GM21367 (cell line): ENCODE measurements around the gene PDSS2.
A peak's percentile ranks its signal among the peaks of the same experiment; 100 is the strongest.
"Not testable (repeated sequence)": the region's sequence is repeated elsewhere in the genome, so short reads cannot be mapped to it uniquely, and the experiment has no call there.

Source experiments
- ATAC-seq: cut with Tn5 transposase; IDR thresholded peaks from one replicate; pipeline ENCODE4 v1.9.1; 2021; ENCODE audit not compliant: unreplicated experiment

PDSS2 gene

DNA sequence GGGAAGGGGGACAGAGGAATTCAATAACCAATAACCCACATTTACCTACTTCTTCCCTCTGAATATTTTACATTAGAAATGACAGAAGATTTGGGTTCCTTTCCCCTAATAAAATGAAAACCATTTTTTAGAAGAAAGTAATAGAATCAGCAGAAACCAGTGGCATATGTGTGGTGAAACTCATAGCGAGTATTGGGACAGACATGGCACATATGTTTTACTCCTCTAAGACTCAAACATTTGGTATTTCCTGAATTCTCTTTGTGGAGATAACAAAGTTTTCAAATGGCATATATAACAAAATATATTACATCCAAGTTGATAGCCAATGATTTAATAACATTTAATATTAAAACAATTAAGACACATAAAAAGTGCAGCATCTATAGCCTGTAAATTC is 331.2 kb downstream of the PDSS2 start:
- no peak for ATAC-seq

DNA sequence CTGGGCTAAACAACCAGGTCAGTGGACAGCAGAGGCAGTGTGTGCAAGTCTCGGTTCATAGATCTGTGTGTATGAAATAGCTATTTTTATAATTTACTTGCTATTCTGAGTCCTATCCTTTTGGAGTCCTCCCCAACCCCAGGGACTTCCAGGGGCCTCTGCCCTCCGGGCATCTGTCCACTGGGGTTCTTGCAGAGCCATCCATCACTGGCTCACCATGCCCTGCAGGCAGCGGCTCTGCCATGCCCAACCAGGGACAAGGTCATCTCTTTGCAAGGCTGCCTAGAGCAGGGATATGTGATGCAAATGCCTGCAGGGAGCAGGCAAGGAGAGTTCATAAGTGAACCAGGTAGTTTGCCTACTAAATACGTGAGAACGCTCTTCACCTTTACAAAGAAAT is 333.6 kb downstream of the PDSS2 start:
- ATAC-seq, result no peak

DNA sequence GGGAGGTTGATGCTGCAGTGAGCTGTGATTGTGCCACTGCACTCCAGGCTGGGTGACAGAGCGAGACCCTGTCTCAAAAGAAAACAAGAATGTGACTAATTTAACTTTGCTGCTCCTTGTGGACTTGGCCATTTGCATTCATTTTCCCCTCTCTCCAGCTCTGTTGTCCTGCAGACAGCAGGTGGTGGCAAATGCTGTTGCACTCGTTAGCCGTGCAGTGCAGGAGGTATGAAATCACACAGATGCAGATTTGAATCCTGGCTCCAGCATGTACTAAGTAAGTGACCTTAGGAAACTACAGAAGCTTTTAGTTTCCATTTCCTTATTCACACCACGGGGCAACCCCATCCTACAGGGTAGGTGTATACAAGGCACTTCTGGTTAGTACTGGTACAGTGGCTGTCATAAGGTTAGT is 334.4 kb downstream of the PDSS2 start:
- peak; percentile 86 for ATAC-seq

DNA sequence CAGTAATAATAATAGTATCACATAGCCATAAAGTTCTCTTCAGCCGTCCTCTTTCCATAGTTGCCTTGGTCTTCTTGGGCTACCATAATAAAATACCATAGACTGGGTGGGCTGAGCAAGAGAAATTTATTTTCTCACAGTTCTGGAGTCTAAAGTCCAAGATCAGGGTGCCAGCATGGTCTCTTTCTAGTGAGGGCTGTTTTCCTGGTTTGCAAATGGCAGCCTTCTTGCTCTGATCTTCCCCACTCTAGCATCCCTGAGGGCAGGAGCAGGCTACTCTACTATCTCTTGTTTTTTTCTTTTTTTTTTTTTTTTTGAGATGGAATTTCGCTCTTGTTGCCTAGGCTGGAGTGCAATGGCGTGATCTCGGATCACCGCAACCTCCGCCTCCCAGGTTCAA is 335.9 kb downstream of the PDSS2 start:
- ATAC-seq, result no peak

DNA sequence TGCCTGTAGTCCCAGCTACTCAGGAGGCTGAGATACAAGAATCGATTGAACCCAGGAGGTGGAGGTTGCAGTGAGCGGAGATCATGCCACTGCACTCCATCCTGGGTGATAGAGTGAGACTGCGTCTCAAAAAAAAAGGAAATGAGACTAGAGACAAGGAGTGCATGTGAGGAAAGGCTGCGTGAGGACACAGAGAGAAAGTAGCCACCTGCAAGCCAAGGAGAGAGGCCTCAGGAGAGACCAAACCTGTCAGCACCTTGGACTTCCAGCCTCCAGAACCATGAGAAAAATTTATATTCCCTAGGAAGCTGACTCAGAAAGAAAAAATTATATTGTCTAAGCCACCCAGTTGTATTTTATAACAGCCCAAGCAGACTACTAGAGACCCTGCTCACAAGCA is 336.6 kb downstream of the PDSS2 start:
- no peak for ATAC-seq

DNA sequence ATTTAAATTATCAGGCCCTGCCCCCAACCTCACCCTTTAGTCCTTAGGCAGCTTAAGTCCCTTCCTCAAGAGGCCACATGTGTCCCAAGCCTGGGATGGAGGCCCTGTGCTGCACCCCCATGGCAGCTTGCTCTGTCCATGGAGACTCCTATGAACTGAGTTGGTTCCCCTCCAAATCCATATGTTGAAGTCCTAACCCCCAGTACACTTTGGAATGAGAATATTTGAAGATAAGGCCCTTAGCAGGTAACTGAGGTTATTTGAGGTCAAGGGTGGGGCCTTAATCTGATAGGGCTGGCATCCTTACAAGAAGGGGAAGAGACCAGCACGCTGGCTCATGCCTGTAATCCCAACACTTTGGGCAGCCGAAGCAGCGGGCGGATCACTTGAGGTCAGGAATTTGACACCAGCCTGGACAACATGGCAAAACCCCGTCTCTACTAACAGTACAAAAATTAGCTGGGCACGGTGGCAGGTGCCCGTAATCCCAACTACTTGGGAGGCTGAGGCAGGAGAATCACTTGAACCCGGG is 337.3 kb downstream of the PDSS2 start:
- no peak for ATAC-seq

DNA sequence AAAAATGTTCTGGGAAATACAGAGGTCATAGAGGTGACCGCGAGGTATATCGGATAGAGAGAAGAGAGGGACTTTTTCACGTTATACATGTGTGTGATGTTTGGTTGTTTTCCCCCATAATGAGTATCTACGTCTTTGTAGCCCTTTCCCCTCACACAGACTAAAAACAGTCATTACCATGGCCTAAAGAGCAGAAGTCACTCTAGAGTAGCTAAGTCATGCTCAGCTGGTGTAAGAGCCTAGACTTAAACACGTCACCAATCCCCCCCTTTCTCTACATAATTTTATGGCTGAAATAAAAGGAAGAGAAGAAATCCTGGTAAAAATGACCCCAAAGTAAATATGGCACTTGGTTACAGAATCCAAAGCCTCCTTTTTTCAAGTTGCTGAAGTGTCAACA is 338.1 kb downstream of the PDSS2 start:
- ATAC-seq, result no peak

DNA sequence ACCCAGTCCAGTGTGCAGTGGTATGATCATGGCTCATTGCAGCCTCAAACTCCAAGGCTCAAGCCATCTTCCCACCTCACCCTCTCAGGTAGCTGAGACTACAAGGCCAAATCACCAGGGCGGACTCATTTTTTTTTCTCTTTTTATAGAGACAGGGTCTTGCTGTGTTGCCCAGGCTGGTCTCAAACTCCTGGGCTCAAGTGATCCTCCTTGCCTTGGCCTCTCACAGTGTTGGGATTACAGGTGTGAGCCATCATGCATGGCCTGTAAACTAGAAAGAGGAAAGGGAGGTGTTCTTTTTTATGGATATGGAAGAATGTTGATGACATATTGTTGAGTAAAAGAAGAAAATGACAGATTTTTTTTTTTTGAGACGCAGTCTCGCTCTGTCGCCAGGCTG is 339.0 kb downstream of the PDSS2 start:
- ATAC-seq, result no peak

DNA sequence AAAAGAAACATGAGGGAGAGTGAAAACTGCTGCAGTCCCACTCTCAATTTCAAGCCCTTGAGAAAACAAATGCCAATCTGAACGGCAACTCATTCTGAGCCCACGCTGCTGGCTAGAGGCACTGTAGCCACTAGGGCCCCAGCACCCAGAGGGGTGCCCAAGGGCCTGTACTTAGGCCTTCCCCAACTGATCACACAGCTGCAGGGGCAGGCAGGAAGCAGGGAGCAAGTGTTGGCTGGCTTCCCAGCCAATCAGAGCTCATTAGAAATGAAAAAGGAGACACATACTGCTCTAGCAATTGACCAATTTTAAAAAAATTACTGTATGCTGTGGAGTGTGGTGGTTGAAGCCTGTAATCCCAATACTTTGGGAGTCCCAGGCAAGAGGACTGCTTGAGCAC is 340.4 kb downstream of the PDSS2 start:
- ATAC-seq, result no peak

DNA sequence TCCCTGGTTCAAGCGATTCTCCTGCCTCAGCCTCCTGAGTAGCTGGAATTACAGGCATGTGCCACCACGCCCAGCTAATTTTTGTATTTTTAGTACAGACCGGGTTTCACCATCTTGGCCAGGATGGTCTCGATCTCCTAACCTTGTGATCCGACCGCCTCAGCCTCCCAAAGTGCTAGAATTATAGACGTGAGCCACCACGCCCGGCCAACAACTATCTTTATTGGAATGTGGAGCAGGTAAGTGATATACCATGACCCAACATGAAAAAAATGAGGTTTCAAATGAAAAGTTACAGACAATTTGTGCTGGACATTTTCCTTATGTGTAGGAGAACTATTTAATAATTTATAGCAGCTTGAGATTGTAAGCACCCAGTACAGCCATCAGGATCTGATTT is 340.8 kb downstream of the PDSS2 start:
- not testable (repeated sequence) for ATAC-seq

DNA sequence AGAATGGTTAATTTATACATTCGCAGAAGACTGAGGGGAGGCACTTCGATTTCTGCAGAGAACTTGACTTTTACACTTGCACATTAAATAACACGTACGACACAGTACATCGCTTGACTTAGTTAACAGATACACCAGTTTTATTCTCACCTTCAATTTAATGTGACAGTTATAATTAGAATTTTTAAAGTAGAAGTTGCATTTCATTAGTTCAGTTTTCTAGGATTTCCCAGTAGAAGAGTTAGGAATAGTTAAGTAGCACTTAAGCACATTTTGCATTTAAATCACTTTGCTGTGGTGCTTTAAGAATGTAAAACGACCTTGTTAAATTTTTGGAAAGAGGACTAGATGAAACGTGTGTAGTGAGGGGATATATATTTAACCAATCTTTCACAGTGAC is 342.4 kb downstream of the PDSS2 start:
- ATAC-seq, result no peak

DNA sequence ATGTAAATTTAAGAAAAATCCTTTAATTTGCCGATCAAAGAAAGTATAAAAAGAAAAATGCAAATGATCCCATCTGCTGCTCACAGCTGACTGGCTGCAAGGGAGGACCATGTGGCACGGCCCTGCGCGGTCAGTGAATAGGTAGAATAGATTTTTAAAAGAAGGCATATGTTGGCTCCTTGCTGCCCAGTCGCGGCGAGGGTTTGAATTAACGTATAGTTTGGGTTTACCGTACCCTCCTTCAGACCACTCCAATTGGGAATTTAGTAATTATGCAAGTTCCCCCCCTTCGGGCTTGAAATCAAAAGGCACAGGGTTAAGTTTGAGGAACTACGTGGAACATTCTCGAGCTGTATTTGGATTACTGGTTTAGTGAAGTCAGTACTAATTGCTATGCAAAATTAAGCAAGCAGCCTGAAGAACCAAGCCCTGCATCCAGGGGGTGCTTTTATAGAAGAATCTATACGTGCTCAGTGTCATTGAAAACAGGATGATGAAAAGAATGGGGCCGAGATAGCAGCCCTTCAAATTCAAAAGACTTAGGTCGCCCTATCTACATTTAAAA is 343.0 kb downstream of the PDSS2 start:
- no peak for ATAC-seq

DNA sequence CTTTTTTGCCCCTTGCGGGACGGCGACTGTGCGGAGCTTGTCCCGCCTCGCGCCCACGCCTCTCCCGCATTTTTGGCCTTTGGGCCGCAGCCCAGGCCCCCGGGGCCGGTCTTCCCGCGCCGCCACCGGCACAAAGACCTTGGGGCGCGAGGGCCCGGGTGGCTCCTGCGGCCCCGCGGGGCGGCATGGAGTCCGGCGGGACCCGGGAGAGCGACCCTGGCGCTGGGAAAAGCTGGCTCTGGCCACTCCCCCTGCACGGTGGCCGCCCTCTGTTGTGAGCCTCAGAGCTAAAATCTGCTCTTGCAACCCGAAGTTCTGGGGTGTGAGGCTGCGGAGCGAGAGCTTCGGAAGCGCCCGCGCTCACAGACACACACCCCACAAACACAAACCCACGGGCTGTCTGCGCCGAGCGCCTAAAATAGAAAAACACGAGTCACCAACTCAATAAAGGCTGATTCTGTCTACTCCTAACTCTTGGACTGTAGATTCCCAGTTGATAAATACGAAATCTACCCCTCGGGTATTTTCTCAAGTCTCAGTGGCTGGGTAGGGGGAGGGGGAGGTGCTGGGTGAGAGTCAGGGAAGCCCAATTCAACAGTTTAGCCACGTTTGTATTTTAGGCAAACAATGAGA is 343.6 kb downstream of the PDSS2 start:
- ATAC-seq, result no peak

DNA sequence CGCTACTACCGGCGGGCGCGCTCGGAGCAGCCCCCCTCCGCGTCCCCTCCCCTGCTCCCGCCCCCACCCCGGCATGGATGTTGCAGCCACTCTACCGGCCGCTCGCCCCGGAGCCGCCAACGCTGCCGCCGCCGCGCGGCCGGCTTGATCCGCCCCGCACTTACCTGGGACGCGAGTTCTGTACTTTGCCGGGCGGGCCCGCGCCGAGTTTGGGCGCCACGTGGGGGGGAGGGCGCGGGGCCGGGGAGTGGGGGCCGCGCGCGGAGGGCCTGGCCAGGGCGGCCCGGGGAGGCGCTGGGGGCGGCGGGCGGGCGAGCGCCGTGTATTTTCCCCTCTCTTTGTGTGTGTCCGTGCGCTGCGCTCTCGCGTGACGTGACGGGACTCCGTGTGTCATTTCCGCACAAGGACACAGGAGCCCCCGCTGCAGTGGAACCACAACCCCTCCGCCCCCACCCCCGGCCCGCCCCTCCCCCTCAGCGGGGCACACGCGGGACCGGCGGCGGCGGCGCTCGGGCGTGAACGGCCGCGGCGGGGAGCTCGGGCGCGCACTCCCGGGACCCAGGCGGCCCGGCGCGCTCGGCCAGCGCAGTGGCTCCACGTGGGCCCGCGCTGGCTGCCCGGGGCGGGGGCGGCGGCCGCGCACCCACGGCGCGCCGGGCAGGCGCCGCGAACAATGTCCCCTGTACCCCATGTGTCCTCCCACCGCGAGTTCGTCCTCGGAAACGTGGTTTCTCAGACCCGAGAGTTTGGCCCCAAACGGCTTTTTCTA is 344.3 kb downstream of the PDSS2 start, which contains the start of gene BEND3:
BEND3 (minus strand) TSS at position 590 of the 769 bp plus-strand sequence. CDS start 16,230 bp downstream, outside the sequence.
- peak; percentile 16 for ATAC-seq

DNA sequence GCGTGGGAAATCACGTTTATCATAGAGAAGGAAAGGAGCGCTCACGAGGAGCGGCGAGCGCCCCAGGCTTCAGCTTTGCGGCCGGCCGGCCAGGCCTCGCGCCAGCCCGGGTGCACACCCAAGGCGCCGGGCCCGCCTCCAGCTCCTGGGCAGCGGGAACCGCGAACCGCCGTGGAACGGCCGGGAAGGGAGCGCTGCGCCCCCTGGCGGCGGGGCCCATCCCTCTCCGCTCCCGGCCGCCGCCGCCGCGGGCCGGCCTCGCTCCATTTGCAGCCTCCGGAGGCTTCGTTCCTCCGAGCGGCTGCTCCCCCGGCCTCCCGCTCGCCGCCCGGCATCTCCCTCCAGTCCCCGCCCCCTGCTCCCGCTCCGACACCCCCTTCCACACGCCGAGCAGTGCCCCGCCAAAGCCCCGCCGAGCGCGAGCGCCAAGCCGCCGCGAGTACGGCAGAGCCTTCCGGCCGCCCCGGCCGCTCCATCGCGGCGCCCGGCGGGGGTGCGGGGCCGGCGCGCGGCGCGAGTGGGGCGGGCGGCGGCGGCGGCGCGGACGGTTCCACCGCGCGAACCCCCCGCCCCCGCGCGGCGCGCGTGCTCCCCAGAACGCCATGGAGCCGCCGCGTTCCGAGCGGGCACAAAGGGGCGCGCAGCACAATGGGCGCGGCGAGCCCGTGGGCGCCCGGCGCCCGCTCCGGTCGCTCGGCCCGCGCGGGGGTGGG is 345.0 kb downstream of the PDSS2 start:
- peak; percentile 67 for ATAC-seq

DNA sequence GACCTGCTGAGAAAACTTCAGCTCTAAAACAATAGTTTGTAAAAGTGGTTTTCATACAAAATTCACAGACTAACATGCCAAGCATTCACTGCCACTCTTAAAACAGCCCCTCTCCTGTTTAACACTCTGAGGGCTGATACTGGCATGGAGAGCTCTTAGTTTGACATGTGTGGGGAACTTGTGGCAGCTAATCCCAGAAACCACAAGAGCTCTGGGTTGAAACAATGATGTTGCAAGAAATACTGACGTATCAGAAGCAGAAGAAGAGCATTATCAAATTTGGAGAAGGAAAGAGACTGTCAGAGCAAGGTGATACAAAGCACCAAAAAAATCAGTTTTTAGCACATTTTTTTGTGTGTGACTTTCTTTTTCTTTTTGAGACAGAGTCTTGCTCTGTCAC is 349.2 kb downstream of the PDSS2 start:
- ATAC-seq, result no peak

DNA sequence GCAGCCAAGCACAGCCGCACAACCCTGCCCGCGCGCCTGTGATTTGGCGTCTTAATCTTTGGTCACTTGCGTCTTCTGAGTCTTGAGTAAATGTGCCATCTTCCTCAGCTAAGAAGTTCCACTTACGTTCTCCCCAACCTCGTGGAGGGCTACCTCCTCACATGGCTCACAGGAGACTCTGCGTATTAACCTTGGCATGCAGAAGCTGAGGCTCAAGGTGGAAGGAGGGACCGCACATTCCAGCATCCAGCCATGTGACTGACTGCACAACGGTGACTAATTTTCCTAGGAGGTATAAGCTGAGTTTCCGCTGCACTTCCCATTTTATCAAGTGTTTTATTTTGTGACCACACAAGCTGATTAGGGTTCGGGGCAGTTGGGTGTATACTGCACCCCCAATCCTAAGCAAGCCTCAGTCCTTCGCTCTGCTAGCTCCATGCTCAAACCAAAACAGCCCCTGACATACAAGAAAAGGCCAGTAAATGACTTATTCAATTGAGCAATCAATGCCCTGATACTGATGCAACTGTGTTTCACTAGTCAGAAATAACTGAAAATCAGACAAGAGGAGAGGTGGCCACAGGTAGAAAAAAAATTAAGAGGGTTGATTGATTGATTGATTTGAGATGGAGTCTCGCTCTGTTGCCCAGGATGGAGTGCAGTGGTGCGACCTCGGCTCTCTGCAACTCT is 351.0 kb downstream of the PDSS2 start:
- no peak for ATAC-seq

DNA sequence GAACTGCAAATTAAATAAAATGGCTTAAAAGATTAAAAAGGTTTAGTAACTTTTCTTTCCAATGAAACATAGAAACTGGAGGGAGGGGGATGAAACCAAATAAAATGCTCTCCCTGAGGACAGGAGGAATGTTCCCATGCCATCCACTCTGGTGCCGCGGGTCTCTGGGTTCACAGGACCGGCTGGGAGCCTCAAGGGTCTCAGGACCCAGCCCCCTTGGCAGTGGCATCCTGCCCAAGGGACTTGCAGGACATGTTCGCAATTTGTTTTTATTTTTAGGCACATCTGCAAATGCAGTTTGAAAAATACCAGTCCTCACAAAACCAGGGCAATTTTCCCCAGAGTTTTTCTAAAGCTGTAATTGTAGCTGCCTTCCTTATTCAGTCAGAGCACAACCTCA is 351.6 kb downstream of the PDSS2 start:
- ATAC-seq, result no peak

DNA sequence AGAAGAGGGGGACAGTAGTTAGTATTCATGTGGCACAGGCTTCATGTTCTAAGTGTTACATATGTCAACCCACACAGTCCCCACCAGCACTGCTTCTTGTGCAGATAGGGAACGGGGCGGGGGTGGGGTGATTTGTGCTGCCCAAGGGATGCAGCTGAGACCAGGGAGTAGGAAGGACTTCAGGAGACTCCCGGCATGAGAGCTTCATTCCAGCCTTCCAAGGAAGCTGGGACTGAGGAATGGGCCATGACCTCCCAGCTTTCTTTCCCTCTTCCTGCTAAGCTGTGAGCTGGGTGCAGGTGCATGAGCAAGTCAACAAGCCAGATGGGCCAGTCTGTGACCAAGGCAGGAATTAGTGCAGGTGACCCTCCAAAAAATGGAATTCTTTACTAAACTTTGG is 353.2 kb downstream of the PDSS2 start:
- no peak for ATAC-seq

DNA sequence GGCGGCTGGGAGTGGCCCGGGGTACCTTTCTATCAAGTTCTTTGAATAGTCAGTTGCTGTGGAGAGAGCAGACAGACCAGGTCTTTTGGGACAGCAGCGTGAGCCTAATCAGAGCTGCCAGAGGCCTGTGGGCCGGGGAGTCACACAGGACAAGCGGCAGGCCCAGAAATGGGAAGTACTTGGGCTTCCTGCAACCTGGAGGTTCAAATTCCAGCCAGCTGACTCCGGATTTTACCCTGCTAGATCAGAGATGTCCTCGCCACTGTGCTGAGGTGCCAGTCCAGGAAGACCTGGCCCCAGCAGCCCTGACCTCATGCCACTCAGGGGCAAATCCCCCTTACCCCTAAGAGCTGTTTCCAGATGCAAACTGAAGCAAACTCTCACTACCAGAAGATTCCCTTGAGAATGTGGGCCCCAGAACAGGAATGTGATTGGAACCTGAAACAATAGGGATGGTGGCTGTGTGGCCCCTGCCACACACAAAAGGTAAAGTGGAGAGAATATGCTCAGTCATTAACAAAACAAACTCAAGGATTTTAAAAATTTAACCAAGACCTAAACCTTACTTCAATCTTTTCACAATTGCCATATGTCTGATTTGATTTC is 353.8 kb downstream of the PDSS2 start:
- no peak for ATAC-seq
